NCI-H2171 treated with DMSO at 0.1 percent for 48 hours (cell line): Measurements from ENCODE around the gene SNX32.

Source experiments
- DNase-seq: peaks from one replicate; lab custom pipeline; 2025; lab: John Stamatoyannopoulos, UW

The SNX32 gene

DNA sequence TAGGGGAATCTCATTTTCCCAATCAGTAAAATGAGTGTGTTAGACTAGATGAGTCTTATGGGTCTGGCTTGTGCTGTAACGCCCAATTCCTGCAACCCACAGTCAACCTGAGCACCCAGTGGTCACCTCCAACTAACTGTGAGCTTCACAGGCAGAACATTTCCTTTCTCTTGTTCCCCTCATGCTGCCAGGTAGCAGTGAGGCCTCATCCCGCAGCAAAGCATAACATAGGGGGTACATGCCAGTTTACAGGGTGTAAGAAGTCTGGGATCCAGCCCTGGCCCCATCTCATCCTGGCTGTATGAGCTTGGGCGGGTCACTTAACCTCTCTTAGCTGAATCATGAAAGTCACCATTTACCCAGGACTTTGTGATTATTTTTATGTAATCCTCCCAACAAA, 35.1 kb downstream of the SNX32 start:
- no peak for DNase-seq

DNA sequence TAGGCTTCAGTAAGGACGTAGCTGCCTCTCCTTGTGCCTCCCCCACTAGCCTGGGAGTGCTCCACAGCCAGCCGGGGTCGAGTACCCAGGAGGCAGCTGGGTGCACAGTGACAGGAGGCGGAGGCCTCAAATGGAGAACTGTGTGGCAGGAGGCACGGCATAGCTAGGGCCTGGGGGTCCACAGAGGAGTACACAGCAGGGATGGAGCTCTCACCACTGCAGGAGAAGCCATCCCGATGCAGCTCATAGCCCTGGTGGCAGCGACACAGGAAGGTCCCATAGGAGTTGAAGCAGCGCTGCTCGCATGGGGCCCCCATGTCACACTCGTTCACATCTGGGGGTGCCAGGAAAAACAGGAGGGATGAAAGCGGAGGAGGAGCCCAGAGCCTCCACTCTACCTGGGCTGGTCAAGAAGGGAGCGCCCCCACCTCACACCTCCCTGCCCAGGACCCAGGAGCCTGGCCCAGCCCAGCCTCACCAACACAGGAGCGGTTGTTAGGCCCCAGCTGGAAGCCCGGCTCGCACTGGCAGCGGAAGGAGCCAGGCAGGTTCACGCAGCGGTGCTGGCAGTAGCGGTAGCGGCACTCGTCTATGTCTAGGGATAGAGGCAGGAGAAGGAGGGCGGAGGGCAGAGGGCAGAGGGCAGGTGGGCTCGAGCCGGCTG, 36.0 kb downstream of the SNX32 start:
- DNase-seq: peak; percentile 56

DNA sequence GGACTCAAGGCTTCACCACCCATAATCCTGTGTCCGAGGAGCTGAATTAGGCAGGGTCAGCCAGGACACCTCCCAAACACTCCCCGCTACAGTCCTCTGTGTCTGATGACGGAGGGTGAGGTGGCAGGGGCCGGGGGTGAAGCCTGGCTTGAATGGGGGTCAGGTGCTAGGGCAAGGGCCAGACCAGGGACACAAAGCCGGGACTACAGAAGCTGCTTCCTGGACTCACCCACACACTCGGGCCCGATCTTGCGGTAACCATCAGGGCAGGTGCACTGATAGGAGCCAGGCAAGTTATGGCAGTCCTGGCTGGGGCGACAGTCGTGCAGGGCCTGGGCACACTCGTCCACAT, 36.5 kb downstream of the SNX32 start:
- no peak for DNase-seq

DNA sequence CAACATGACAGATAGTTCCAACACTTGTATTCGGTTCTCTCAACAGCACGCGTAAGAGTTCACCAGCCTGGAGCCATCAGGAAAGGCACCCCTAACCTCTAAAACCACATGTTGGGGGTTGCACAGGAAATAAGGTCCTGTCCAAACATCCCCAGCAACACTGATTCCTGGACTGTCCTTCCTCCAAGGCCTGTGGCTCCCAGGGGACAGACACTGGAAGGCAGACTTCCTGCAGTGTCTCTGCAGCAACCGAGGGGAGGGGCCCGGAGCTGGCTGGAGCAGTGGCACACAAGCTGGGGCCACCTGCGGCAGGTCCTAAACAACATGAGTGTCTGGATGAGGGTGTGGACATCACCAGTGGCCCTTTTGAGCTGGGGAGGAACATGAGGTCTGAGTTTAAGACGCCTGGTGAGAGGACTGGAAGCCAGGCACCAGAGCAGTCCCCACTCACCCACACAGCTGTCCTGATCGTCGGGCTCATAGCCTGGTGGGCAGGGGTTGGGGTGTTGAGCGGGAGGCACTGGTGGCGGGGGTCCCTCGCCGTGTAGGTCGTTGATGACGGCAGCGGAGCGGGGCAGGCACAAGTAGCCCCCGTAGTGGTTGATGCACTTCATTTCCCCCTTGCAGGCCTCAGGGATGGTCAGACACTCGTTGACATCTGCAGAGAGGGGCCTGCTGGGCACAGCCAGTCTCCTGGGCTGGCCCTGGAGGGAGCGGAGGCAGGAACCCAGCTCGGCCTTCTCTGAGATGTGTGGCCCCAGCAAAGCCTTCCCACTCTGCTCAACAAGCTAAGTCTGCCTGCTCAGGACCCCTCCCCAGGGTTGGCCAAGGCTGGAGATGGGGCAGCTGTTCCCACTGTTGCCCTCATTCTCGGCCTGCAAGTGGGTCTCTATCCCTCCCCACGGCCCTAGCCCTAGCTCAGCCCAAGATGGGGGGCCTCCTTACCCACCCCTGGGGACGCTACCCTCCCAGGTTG, 37.2 kb downstream of the SNX32 start:
- no peak for DNase-seq

DNA sequence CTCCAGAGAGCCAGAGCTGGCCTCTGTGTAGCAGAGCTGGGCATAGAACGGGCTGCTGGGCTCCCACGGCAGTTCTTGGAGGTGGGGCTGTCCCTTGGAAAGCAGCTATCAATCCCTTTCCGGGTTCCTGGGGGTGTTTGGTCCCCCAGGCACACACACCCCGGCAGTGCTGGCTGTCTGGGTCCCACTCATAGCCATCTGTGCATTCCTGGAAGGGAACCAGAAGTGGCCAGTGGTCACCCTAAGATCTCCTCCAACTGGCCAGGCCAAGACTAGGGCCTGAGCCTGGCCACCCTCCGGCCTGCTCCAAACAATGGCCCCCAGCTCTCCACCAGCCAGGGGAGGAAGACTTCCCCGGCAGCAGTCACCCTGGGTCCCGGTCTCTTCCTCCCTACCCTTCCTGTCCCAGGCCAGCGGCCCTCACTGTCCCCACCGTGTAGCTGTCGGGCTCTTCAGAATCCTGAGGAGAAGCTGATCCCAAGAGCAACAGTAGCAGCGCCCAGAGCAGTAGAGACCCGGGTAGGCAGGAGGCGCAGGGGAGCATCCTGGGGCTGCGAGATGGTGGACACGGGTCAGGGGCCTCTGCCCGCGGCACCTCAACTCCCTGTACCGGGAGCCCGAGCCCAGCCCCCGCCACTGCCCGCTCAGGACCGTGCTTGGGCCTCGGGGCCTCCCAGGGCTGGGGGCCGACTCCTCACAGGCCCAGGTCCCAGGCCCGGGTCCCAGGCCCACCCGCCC, 38.2 kb downstream of the SNX32 start:
- DNase-seq: no peak

DNA sequence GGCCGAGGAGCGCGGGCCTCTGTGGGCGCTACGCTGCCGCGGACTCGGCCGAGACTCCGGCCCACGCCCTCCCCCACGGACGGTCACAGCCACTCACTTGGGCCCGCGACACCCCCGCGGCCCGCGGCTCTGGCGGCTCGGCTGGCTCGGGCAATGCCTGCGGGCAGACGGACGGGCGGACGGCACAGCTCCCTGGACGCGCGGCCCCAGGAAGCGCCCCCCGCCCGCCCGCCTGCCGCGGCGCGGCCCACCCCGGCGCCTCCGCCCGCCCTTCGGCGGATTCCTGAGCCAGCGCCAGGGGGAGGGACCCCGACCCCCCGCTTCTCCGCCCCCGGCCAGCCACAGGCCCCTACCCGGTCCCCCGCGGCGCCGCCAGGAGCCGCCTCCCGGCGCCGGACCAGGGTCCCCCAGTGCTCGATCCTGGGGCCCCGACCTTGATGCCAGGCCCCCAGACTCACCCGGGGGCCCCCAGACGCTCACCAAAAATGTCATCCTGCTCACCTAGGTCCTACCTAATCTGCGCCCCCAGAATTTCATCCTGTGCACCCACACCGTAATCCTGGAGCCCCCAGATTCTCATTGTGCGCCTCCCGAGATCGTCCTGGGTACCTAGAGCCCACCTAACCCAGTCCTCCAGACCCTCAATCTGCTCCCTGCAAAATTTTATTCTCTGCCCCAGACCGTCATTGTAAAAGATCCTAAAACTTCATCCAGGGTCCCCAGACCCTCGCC, 39.0 kb downstream of the SNX32 start, which contains the start of gene EFEMP2:
TSS of gene EFEMP2 (minus strand) at position 215 of the 732 bp plus-strand sequence. CDS start 446 bp downstream, outside the sequence.
- no peak for DNase-seq

DNA sequence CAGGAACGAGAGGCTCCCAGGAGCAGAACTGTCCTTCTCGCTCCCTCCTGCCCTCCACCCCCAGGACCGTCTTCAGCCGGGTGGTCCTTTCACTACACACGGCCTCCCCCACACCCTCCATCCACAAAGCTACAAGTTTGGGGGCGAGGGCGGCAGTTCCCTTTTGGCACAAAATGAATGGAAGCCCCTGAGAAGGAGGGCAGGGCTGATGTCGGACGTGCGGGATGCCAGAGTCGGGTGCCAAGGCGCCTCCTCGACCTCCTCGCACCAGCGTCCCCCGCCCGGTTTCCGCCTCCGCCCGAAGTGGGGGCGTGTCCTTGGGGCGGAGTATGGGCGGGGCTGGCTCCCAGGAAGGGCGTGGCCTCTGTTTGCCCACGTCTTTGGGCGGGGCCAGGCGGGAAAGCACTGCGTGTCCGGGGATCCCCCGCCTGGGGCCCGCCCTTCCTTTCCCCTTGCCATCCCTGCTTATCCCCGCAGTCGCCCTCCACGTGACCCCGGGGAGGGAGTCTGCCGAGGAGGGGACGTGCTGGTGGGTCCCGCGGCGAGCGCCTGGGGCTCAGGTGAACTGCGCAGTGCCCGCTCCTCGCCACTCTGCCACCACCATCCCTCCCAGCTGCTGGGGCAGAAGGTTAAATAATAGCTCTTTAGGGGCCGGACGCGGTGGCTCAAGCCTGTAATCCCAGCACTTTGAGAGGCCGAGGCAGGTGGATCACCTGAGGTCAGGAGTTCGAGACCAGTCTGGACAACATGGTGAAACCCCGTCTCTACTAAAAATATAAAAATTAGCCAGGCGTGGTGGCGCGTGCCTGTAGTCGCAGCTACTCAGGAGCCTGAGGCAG, 39.8 kb downstream of the SNX32 start:
- peak; percentile 88 for DNase-seq

DNA sequence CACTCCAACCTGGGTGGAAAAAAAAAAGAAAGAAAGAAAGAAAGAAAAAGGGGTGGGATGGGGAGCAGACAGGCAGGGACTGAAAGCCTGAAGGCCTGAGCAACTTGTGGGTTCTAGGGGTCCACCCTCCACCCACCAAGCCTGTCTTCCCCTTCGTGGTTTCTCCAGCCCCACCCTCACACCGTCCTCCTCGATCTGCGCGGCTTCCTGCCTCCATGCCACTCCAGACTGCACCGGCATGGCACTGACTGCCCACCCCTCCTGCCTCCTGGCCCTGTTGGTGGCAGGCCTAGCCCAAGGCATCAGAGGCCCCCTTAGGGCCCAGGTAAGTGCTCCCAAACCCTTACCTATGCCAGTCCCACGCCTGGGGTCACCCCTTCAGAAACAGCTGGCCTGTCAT, 45.9 kb downstream of the SNX32 start, which contains the start of gene CTSW:
TSS of gene CTSW (plus strand) at position 221 of the 400 bp plus-strand sequence. CDS start at position 239, 18 bp downstream.
- no peak for DNase-seq

DNA sequence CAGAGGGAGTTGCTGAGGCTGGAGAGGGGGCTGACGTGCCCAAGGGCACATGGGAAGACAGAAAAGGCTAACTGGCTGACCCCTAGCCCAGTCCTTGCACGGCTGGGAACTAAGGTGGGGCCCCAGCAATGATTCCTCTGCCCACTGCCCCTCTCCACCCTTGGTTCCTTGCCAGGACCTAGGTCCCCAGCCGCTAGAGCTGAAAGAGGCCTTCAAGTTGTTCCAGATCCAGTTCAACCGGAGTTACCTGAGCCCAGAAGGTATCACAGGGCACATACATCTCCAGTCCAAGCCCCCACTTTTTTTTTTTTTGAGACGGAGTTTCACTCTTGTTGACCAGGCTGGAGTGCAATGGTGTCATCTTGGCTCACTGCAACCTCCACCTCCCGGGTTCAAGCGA, 46.3 kb downstream of the SNX32 start:
- DNase-seq: no peak

DNA sequence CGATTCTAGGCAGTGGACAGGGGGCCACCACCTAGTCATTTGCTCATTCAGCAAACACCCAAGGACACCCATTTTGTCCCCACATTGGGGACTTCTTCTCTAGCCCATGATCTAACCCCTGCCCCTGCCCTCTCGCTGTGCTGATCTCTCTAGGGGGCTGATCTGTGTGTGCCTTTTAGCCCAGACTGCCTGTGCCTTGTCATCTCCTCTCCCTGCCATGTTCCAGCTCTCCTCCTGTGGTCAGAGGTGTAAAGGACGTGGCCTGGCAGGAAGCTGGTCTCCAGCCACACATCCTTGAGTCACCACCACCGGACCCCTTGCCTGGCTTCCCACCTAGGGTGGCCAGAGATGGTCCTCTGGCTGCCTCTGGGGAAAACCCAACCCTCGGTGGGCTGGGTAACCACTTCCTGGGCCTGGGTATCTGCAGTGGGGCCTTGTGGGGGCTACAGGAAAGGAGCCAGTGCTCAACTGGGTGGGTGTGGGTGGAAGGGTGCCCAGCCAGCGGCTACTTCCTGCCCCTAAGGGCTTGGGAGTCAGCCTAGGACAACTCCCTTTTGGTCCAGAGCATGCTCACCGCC, 47.2 kb downstream of the SNX32 start:
- DNase-seq: no peak

DNA sequence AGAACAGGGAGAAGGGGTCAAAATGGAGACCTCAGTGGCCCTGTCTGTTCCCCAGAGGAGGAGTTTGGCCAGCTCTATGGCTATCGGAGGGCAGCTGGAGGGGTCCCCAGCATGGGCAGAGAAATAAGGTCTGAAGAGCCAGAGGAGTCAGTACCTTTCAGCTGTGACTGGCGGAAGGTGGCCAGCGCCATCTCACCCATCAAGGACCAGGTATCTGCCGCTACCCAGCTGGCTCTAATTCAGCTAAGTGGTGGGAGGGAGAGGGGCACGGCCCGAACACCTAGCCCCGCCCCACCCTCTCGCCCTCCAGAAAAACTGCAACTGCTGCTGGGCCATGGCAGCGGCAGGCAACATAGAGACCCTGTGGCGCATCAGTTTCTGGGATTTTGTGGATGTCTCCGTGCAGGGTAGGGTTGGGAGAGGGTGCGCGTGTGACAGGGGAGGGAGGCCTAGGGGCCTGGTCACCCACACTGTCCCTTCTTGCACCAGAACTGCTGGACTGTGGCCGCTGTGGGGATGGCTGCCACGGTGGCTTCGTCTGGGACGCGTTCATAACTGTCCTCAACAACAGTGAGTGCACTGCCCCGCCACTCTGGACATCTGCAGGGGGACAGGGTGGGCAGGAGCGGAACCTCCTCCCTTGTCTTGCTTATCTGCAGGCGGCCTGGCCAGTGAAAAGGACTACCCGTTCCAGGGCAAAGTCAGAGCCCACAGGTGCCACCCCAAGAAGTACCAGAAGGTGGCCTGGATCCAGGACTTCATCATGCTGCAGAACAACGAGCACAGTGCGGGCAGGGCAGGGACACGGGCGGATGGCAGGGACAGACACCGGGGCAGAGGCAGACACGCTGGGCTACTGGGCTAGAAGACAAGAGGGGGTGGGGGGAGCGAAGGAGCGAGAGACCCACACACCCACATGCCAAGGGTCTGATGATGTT, 48.6 kb downstream of the SNX32 start:
- no peak for DNase-seq

DNA sequence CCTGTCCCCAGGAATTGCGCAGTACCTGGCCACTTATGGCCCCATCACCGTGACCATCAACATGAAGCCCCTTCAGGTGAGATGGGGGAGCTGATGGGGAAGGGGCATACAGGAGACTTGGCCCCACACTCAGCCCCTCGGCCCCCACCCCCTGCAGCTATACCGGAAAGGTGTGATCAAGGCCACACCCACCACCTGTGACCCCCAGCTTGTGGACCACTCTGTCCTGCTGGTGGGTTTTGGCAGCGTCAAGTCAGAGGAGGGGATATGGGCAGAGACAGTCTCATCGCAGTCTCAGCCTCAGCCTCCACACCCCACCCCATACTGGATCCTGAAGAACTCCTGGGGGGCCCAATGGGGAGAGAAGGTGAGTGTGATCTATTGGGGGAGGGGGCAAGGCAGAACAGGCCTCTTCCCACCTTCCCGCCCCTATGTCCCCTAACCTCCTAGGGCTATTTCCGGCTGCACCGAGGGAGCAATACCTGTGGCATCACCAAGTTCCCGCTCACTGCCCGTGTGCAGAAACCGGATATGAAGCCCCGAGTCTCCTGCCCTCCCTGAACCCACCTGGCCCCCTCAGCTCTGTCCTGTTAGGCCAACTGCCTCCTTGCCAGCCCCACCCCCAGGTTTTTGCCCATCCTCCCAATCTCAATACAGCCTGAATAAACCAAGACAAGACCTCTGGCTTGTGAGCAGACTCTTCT, 49.4 kb downstream of the SNX32 start:
- DNase-seq: no peak

DNA sequence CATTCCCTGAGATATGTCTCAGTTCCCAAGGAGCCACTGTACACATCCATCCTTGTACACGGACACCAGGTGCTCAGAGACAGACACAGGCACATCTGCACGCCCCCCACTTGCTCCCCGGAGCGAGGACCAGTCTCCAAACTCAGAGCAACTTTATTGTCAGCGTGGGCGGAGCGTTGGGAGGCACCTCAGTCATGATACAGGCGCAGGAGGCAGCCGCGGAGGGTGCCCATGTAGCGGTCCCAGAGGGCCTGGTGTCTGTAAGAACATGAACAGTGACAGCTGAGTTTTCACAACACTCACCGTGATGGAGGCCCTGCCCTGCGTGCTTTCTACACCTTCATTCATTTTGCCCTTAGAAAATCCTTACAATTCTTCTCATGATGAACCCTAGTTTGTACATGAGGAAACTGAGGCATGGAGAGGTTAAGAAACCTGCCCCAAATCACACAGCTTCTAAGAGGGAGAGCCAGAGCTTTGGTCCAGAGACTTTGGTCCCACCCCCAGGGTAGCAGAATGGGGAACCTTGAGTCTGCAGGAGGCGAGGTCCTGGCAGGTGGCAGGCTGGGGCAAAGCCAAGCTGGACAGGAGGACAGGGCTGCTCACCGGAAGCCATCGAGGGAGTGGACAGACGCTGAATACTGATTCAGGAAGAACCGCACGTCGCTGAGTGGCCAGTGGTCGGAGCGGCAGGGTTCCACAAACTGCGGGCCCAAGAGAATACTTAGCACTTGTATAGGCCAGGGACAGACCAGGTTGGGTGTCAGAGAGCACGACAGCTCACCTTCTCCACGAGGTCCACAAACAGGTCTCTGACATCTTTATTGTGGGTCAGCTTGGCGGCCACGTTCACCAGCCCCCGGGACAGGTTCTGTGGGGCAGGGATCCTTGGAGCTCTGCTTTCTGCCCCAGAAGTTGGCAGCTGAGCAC, 50.3 kb downstream of the SNX32 start:
- DNase-seq: no peak

DNA sequence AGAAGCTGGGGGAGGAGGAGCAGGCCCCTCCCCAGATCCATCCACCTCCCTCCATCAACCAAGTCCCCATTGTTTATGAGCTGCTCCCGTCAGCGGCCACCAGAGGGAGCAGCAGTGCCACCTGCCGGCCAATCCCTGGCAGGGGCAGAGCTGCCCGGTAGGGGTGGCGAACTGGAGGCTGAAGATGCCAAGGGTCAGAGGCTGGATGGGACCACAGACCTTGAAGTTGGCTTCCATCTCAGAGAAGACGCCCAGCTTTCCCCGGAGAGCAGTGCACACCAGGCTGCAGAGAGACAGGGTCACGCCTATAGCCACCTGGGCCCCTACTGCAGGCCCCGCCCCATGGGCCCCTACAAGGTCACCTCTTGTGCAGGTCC, 50.9 kb downstream of the SNX32 start:
- peak; percentile 49 for DNase-seq

DNA sequence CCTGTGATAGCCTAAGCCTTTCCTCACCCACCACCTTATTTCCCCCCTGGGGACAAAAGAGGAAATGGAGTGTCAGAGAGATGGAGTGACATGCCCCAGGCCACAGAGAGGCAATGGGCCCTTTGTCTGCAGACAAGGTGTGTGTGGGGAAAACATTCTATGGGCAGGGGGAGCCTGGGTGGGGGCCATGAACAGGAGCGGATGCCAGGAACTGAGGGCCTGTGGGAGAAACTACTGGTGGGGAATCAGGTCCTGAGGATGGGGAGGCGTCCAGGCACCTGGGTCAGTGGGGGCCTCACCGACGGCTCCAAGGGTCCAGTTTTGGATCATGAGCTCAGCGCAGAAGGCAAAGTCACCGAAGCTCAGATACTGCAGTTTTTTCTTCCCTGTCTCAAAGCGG, 51.5 kb downstream of the SNX32 start:
- DNase-seq: no peak

DNA sequence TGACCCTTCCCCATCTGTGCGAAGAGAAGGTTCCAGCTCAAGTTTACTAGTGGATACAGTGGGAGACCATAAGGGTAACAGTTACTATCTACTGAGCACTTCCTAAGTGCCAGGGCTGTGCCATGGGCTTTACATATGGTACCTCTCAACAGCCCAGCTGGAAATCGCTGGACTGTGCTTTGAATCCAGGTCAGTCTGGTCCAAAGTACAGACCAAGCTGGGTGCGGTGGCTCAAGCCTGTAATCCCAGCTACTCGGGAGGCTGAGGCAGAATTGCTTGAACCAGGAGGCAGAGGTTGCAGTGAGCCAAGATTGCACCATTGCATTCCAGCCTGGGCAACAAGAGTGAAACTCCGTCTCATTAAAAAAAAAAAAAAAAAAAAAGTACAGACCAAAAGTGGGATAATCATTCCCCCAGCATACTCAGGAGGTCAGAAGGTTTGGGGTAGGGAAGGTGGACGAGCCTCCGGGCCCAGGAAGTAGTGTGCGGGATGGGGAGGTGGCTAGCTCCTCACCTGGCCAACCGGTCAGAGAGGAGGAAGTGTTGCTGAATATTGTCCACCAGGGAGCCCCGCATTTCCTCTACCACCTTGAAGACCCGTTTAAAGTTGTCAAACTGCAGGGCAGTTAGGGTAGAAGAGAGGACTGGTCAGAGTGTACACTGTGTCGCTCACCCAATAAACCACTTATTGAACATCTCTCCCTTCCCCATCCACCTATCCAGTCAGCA, 52.2 kb downstream of the SNX32 start:
- no peak for DNase-seq
